ENCODE measurements around the gene LMAN1L.

DNA sequence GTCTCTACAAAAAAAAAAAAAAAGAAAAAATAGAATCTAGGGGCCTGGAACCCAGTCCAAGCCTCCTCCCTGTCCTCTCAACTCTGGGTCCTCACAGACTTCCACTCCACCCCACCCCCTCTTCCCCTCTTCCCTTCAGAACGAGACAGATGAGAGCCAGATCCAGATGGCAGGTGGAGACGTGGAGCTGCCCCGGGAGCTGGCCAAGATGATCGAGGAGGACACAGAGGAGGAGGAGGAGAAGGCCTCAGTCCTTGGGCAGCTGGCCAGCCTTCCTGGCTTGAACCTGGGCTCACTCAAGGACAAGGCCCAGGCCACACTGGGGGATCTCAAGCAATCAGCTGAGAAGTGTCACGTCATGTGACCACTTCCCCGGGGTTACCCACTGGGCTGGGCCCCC, 17.4 kb downstream of the LMAN1L start:
- TF ChIP-seq, protein P1, sequence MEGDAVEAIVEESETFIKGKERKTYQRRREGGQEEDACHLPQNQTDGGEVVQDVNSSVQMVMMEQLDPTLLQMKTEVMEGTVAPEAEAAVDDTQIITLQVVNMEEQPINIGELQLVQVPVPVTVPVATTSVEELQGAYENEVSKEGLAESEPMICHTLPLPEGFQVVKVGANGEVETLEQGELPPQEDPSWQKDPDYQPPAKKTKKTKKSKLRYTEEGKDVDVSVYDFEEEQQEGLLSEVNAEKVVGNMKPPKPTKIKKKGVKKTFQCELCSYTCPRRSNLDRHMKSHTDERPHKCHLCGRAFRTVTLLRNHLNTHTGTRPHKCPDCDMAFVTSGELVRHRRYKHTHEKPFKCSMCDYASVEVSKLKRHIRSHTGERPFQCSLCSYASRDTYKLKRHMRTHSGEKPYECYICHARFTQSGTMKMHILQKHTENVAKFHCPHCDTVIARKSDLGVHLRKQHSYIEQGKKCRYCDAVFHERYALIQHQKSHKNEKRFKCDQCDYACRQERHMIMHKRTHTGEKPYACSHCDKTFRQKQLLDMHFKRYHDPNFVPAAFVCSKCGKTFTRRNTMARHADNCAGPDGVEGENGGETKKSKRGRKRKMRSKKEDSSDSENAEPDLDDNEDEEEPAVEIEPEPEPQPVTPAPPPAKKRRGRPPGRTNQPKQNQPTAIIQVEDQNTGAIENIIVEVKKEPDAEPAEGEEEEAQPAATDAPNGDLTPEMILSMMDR (IDR thresholded peaks at IDR 0.05; ENCODE audit: low read depth, low read length, poor library complexity, severe bottlenecking) = no peak
- TF ChIP-seq EZH2phosphoT487 (IDR thresholded peaks at IDR 0.05; ENCODE audit: borderline replicate concordance, low read length) = no peak

Data from DOHH2 (cell line).